GM12873 (cell line): Measurements from ENCODE around the gene HGFAC.

Experiments used
- TF ChIP-seq, protein P1 (sequence below): IDR thresholded peaks from 2 replicates; pipeline ENCODE4 v1.5.1; 2012; ENCODE audit warnings: low read depth, mild to moderate bottlenecking, moderate library complexity, low read length, control low read depth; ENCODE audit not compliant: insufficient read depth; ENCODE audit errors: missing control alignments

Gene HGFAC

DNA sequence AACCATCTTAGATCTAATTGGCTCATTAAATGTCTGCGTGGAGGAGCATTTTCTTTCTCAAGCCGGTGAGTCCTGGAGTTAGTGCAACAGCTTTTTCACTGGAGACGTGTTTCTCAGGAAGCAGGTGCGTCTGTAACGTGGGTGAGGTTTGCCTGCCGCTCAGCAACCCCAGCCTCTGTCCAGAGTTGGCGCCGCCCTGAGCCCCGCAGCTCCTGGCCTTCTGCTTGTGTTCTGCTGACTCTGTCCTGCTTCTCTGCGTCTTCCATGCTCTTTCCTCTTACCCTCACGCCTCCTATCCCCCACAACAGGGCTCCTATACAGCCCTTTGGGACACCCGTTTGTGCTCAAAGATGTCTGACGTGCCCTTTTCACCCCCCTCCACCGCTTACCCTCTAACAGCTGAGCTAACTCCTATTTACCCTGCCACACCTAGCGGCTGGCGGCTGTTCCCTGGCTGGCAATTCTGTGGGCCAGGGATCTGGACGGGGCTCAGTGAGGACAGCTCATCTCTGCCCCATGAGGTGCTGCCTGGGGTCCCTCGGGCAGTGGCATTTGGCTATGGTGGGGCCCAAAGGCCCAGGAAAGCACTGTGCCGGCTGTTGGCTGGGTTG lies 40.1 kb downstream of the HGFAC start:
- TF ChIP-seq, protein P1, sequence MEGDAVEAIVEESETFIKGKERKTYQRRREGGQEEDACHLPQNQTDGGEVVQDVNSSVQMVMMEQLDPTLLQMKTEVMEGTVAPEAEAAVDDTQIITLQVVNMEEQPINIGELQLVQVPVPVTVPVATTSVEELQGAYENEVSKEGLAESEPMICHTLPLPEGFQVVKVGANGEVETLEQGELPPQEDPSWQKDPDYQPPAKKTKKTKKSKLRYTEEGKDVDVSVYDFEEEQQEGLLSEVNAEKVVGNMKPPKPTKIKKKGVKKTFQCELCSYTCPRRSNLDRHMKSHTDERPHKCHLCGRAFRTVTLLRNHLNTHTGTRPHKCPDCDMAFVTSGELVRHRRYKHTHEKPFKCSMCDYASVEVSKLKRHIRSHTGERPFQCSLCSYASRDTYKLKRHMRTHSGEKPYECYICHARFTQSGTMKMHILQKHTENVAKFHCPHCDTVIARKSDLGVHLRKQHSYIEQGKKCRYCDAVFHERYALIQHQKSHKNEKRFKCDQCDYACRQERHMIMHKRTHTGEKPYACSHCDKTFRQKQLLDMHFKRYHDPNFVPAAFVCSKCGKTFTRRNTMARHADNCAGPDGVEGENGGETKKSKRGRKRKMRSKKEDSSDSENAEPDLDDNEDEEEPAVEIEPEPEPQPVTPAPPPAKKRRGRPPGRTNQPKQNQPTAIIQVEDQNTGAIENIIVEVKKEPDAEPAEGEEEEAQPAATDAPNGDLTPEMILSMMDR = no peak

DNA sequence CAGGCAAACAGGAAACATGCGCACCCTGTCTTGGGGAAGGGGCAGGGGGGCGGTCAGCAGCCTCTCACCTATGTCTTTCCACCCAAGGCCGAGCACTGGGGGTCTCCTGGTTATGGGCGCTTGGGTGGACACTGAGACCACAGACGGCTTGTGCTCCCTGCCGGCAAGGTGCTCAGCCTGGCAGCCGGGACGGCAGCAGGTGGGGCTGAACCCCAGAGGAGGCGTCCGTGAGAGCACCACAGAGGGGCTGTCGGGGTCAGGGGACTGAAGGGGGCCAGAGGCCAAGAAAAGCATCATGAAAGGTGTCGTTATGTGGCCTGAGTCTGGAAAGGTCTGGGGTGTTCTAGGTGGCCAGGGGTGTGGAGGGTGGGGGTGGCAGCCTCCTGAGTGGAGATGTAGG lies 40.9 kb downstream of the HGFAC start:
- TF ChIP-seq, protein P1 = no peak

DNA sequence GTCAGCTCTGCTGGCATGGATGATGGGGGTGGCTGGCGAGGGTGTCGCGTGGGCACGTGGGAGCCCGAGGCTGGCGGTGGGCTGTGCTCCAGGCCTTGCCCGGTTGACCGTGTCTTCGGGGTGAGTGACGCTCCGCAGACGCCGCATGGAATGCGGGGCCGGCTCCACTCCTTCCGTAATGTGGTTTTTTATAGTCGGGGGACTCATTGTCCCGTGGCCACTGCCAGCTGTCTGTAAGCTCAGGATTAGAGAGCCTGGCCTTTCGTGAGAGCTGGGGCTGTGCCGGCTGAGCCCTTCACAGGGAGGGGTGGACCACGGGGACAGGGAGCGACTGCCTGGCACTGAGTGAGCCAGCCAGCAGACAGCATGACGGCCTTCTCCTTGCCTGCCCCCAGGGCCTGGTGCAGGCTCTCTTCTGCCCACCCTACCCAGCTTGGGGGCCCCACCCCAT lies 41.7 kb downstream of the HGFAC start:
- TF ChIP-seq, protein P1 = no peak

DNA sequence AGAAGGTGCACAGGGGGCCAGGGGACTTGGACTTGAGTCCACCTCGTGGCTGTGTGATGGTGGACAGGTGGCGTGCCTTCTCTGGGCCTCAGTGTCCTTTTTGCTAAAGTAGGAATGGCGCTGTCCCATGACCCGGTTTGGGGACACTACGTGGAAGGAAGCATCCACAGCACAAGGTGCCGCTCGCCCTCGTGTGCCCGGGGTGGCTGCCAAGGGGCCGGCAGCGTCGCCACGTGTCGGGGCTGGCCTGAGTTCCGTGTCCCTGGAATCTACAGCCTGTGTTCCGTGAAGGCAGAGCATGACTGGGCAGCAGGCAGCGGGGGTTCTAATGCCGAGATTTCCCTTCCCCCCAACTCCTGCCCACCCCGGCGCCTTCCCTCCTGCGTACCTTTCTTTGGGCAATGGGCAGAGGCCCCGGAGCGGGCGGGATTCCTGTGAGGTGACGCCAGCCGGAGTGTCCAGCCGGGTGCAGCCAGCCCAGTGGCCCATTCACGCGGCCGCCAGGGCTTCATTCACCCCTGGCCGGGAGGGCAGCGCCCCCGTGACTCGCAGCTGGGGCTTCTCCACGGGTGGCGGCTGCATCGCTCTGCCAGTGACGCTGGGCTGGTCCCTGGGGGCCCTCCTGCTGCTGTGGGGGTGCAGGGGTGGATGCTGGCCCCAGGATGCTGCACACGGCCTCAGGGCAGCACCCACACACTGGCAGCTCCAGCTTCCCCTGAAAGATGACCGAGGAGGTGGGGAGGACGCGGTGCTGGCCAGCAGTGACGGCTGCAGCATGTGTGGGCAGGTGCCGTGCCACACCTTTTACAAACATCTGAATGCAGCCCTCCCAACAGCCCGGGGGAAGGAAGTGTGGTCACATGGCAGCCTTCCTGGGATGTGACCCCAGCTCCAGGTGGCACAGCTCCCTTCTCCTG lies 42.5 kb downstream of the HGFAC start:
- TF ChIP-seq, protein P1 = no peak

DNA sequence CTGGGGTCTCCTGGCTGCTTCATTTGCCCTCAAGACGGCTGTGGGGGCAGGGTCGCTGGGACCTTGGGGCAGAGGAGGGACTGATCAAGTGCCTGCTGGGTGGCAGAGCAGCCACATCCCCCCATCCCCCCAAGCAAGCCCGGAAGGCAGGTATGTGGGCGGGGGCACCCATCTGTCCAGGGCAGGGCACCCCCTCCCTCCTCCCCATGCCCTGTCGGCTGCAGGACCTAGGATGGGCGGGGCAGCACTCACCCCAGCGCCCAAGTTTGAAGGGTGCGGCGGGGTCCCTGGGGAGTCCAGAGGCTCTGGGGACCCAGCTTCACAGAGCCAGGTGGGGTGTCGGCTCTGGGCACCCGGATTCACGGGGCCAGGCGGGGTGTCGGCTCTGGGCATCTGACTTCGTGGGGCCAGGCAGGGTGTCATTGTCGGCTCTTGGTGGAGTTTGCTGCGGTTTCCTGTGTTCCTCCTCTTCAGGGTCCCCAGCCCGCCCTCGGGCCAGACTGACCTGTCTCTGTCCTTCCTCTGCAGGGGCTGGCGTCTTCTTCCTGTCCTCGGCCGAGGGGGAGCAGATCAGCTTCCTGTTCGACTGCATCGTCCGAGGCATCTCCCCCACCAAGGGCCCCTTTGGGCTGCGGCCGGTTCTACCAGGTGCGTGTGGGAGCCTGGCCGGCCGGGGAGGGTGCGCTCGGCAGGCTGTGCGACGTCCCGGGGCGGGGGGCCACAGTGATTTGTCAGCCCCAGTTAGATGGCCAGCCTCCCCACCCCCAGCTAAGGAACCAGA lies 43.4 kb downstream of the HGFAC start:
- TF ChIP-seq, protein P1 = no peak

DNA sequence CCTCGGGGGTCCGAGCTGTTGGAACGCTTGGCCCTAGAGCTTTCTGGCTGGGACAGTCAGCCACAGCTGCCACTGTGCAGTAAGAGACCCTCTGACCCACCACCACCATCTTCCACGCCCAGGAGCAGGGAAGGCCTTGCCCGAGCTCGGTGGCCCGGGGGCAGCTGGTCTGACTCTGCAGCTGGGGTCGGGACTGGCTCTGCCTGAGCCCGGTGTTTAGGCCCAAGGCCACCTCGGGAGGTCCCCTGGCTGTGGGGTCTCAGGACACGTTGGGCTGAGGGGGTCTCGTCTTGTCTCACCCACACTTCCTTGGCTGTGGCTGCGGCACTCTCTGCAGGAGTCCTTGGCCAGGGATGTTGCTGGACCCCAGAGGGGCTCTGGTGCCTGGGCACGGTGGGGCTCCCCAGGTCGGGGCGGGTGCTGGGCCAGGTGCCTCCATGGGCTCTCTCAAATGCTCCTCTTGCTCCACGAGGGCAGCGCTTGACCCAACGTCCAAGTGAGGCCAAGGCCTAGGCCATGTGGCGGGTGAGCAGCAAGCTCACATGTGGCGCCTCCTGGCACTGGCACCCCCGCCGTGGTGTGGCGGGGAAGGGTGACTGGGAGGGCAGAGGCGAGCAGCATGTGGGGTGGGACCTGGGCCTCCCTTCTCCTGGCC lies 44.2 kb downstream of the HGFAC start:
- TF ChIP-seq, protein P1 = no peak
